K562 (cell line): ENCODE data around the gene DLK1. TPM values are rescaled to one million over a fixed set of nuclear protein-coding genes. Genes with fewer than 3 reads are reported as not detected.

Experiments used
- CBX8 ChIP-seq: fragments of 200-600 bp; sonication (generic); IDR thresholded peaks from 2 replicates; pipeline ENCODE4 v1.6.1; 2012; ENCODE audit warnings: borderline replicate concordance, mixed run types, low read depth, mild to moderate bottlenecking, moderate library complexity, mixed read lengths, low read length, control low read depth, inconsistent platforms; ENCODE audit not compliant: poor library complexity, severe bottlenecking; ENCODE audit errors: extremely low read depth
- DMBX1 ChIP-seq: fragments of 250-450 bp; sonication (Bioruptor Pico); IDR thresholded peaks from 2 replicates; pipeline ENCODE4 v1.8.0; 2022; ENCODE audit warnings: inconsistent platforms, mild to moderate bottlenecking, moderate library complexity, borderline replicate concordance
- E2F3 ChIP-seq: fragments of 250-450 bp; sonication (Bioruptor Pico); IDR thresholded peaks from 2 replicates; pipeline ENCODE4 v1.4.0; 2020; ENCODE audit warnings: mild to moderate bottlenecking
- ETV5 ChIP-seq: sonication (generic); formaldehyde crosslinking; IDR thresholded peaks from 2 replicates; pipeline ENCODE4 v1.4.0; 2020; ENCODE audit warnings: low read depth, mild to moderate bottlenecking, missing genetic modification reagents
- MTA1 ChIP-seq: fragments of 450-650 bp; IDR thresholded peaks from 2 replicates; pipeline ENCODE4 v1.6.1; 2017; ENCODE audit warnings: borderline replicate concordance
- NCOA6 ChIP-seq: fragments of 450-650 bp; IDR thresholded peaks from 2 replicates; pipeline ENCODE4 v1.6.1; 2017; ENCODE audit warnings: mild to moderate bottlenecking
- PPARD ChIP-seq: fragments of 250-450 bp; sonication (Bioruptor Pico); IDR thresholded peaks from 2 replicates; pipeline ENCODE4 v1.8.0; 2022; ENCODE audit warnings: inconsistent platforms, mild to moderate bottlenecking, moderate library complexity
- TCFL5 ChIP-seq: fragments of 250-450 bp; sonication (Bioruptor Pico); conservative IDR thresholded peaks from 2 replicates; pipeline ENCODE4 v1.6.1; 2021; ENCODE audit warnings: mild to moderate bottlenecking, moderate library complexity, matching md5 sums
- TOE1 ChIP-seq, 2 experiments: fragments of 450-650 bp in 1 of 2; sonication (generic) in 1 of 2; formaldehyde crosslinking in 1 of 2; IDR thresholded peaks; 2 replicates each; pipeline versions ENCODE4 v1.7.1 to v1.8.0; 2016 to 2022; ENCODE audit warnings: borderline replicate concordance in 2 of 2, mild to moderate bottlenecking in 2 of 2, antibody characterized with exemption in 1 of 2, inconsistent platforms in 1 of 2, low read depth in 1 of 2, missing genetic modification reagents in 1 of 2, moderate library complexity in 1 of 2
- UBTF ChIP-seq, 2 experiments: IDR thresholded peaks; 2 replicates each; pipeline ENCODE4 v1.6.1; 2012; ENCODE audit warnings: improper control_type of control experiment in 2 of 2, low read depth in 2 of 2, low read length in 2 of 2, borderline replicate concordance in 1 of 2
- ZNF280B ChIP-seq: fragments of 250-450 bp; sonication (Bioruptor Pico); IDR thresholded peaks from 2 replicates; pipeline ENCODE4 v1.5.1; 2021; ENCODE audit warnings: mild to moderate bottlenecking
- polyA plus RNA-seq, 8 experiments: library from polyadenylated mRNA; depleted of rRNA in 4 of 8; stranded (reverse) in 5 of 8; unstranded in 3 of 8; fragments of >200 nt; fragmentation: Nextera tagmentation in 2 of 8; fragmentation: Illumina TruSeq in 1 of 8; extraction: Ambion mirVana in 2 of 8; extraction: Trizol in 1 of 8; gene quantifications; 2 replicates each; pipeline versions ENCODE4 v1.2.1 to v1.2.3, GENCODE V29; 2011 to 2014; ENCODE audit warnings: inconsistent platforms in 1 of 8, missing spikeins in 1 of 8
- total RNA-seq, 7 experiments: library from RNA; depleted of rRNA in 6 of 7; stranded (reverse); fragments of >200 nt in 6 of 7; fragmentation: Illumina TruSeq in 2 of 7; extraction: Trizol in 2 of 7; gene quantifications; 2 replicates each; pipeline versions ENCODE4 v1.2.1 to v1.2.3, GENCODE V29; 2011 to 2021; ENCODE audit warnings: low replicate concordance in 1 of 7

Gene DLK1
- total and polyA plus RNA-seq, 9 of the 15 experiments (the other 6 are each of a cell fraction or from before 2014, with no cell fraction given), result 4.4 to 97.2 (median 15.3) TPM

- TF ChIP-seq UBTF (IDR thresholded peaks at IDR 0.05; ENCODE audit: borderline replicate concordance in 1 of 2, low read depth in 2 of 2, low read length in 2 of 2) (no peak), TCFL5 (CRISPR knock-in tag) (no peak), ETV5 (no peak), TOE1 (IDR thresholded peaks at IDR 0.05; ENCODE audit: borderline replicate concordance) (no peak), TOE1 (CRISPR knock-in tag; IDR thresholded peaks at IDR 0.05; ENCODE audit: borderline replicate concordance, low read depth) (no peak), MTA1 (no peak), CBX8 (no peak), E2F3 (no peak), NCOA6 (no peak), PPARD (no peak), ZNF280B (CRISPR knock-in tag) (no peak), DMBX1 (no peak)
Observed at GRCh38 chr14:100778526-100778882, 51.8 kb downstream of the DLK1 start (continued).
